HG02642 (cell line): ENCODE measurements around the gene DLEU7.

Source experiments
- ATAC-seq: cut with Tn5 transposase; IDR thresholded peaks from one replicate; pipeline ENCODE4 v1.9.1; 2021; ENCODE audit warnings: mild to moderate bottlenecking; ENCODE audit not compliant: unreplicated experiment, poor library complexity

DLEU7 gene

DNA sequence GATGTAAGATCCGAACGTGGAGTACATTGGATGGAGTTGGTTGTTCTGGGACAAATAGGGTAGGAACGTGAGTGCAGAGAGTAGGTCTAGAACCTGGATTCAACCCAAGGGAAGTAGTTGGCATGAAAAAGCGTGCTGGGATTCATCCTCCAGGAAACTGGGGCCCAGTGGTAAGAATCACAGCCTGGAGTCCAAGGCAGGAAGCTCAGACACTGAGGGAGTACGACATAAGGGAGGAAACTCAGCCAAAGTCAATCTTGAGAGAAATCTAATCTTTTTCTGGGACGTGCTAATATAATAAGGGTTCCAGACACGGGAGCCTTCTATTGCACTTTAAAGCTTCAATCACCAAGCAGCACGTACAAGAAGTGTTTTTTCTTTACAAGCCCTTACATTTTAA is 46.4 kb downstream of the DLEU7 start:
- ATAC-seq, result no peak

DNA sequence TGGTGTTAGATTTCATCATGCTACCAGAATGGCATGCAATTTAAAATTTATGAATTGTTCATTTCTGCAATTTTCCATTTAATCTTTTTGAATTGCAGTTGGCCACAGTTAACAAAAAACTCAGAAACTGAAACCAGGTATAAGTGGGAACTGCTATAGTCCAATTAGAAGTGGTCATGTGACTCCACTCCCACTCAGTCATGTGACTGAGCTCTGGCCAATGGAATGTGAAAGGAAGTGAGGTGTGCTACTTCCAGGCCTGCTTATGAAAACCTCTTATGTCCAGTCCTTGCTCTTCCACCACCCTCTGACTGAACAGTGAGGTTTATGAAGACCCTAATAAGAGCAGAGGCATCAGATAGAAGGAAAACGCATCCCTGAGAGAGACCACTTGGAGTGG is 47.0 kb downstream of the DLEU7 start:
- no peak for ATAC-seq

DNA sequence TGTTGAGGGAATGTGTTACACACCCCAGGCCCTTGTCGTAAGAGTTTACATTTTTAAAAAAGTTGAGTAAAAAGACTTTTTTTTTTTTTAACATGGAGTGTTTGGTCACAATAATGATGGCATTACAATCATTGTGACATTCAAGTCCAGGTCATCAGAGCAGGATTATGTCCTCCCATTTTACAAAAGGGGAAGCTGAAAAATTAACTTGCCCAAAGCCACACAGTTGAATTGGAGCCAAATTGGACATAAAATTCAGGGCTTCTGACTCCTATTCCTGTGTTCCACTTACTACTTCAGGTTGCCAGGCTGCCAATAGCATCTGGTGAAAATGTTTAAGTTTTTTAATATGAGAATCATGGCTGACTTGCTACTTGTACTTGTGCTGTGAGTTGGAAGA is 49.3 kb downstream of the DLEU7 start:
- ATAC-seq, result no peak

DNA sequence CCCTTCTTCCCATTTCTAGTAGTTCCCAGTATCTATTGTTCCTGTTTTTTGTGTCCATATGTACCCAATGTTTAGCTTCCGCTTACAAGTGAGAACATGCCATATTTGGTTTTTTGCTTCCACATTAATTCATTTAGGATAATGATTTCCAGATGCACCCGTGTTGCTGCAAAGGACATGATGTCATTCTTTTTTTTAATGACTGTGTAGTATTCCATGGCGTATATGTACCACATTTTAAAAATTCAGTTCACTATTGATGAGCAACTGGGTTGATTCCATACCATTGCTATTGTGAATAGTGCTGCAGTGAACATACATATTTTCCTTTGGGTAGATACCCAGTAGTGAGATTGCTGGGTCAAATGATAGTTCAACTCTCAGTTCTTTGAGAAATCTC is 50.5 kb downstream of the DLEU7 start:
- no peak for ATAC-seq

DNA sequence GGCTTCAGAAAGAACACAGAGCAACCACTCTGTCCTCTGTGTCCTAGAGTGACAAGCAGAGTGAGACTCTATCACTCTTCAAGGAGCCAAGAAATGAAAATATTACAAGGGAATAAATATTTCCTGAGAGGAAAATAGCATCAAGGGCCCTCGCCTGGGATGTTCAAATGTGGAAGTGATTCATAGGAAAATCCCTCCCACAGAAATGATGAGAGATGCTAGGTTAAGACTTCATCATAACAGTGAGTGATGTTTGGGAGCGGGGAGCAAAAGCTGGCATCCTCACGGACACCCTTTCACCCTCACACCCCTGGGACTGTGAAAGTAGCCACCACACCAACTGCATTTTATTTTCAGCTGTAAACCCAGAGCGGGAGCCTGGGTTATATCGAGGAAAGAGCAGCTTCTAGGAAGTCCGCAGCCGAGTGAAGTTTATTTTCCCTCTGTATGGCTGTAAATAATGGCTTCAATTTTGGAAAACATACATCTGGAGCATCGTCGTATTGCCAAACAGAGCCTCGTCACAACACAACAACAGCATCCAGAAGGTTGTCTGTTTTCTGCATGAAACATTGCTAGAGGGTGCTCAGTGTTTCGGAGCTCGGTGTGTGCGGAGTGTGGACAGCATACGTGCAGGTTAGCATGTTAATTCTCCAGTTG is 54.8 kb downstream of the DLEU7 start:
- no peak for ATAC-seq

DNA sequence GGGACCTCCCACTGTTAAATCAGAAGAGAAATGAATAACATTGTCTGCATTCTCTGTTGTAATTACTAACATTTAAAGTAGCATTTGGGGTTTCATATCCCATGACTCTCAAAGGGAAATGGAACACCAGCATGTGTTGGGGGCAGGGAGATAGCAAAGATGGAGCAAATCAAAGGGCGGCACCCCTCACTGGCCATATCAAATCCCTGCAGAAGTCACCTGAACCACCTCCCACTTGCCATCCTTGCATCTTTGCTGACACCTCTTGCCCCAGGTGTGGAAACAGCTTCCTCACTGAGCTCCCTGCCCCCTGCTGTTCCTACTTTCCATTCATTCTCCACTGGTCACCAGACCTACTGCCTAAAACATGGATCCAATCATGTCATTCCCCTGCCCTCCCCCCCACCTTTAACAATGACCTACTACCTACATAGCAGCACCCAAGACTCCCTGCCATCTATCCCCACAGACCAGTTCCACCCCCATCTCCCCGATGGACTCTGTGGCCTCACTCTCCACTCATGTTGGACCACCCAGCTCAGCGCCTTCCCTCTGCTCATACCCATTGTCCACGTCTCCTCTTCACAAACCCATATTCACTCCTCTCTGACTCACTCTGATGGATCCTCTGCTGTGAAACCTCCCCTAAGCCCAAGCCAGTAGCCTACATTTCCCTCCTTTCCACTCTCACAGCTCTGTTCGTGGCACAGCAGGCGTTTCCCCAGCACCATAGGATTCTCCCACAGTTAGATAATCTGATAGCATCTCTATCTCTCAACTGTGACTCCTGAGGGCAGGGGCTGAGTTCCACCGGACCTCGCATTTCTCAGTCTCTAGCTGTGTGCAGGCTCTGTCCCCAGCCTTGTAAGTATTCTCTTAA is 55.9 kb downstream of the DLEU7 start:
- ATAC-seq, result no peak

DNA sequence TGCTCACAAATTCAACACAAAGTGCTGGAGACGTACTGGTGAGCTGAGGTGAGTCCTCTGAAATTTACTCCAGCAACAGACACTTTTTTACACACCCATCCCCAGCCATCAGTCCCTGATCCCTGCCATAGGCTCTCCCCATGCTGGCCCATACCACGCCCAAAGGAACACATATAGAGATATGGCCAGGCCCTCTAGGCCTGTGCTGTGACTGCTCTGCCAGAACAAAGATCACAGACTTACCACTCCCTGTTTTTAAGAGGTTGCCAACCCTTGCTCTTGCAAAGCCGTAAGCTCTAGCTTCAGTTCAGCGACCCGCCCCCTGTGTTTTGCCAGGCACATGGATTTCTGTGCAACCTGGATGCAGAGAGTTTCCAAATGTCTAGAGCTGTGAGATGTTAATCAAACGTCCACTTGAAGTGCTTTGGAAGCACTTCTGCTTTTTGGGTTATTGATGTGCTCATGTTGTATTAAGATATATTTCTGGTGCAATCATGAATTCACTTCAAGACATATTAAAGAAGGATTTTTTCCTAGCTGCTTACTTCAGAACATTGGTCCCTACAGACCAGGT is 59.7 kb downstream of the DLEU7 start:
- no peak for ATAC-seq

DNA sequence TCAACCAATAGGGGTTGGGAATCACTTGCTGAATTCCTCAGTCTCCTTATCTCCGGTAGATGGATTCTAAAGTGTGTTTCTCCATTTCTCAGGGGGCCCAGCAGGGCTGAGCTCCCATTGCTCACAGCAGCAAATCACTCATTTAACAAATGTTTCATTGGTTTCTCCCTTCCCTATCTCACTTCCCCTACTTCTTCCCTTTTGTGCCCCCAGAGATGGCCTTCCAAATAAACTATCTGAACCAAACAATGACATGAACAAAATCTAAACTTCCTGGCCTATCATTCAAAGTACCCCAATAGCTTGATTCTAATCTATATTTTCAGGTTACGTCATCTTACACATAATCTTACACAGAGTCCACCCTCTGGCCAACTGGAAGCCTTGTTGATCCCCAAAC is 60.4 kb downstream of the DLEU7 start:
- ATAC-seq, result no peak

DNA sequence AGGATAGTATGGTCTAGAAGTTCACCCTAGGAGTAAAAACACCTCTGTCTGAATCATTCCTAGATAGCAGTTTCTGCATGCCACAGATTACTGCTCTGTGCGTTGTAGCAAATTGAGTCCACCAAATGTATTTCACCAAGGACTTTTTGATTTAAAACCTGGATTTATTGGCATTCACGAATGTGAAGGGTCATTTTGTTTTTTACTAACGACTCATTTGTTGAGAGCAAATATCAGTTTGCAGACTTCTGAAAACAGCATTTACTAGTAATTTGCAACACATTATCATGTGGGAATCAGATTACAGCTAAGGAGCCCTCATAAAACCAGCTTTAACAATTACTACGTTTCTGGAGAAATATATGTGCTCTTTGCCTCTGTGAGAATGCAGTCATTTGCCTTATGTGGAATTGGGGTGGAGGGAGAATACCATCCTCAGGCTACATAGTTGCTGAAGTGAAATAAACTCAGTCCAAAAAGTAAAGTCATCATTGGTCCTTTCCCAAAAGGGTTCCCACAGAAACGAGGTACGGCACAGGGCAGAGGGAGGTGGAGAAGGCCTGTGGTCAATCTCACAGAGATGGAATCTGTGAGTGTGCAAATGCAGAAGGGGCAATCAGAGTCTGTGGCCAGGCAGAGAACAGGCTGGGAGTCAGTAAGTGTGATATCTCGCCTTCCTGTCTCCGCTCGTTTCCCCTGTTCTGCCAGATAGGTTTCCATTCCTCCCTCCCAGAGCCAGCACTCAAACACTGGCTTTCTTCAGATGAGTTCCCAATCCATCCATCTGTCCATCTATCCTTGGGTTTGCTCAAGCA is 63.1 kb downstream of the DLEU7 start:
- no peak for ATAC-seq

DNA sequence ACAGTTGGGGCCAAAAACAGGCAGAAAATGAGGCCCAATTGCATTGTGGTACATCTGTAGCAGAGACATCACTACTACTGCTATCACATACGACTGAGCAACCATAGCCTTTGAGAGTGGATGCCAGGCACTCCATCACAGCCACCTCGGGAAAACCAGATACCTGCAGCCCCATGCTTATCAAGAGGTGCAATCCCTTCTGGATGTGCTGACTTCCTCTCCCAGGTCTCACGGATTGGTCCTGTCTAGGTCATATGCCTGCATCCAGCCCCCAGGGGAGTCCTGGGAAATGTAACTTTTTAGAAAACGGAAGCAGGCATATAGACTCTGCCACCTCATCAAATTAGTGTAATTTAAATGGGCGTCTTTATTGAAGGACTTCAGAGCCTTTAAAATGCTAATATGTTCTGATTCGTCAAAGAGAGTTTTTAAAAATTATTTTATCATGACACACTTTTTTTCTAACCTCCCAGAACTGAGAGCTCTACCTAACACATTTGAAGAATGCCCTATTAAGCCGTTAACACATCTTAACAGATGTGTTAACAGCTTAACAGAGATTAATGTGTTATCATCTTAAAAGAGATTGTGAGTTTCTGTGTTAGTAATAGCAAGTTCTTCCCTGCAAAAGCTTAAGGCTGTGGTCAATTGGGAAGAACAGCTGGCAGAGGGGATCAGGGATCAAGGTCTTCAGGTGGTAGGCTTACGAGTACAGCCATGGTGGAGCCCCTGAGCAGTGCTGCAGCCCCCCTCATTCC is 63.9 kb downstream of the DLEU7 start:
- ATAC-seq, result no peak
